BE2C (cell line): ENCODE measurements around the gene CDK8.

Experiments
- DNase-seq: peaks from one replicate; pipeline ENCODE4 v3.0.0-alpha.2; 2020
- H3K27me3 ChIP-seq: fragments of 250-450 bp; sonication (Bioruptor Pico); 2 replicates; pipeline ENCODE4 v1.5.1; 2020; ENCODE audit warnings: mild to moderate bottlenecking
- H3K36me3 ChIP-seq: fragments of 250-450 bp; sonication (Bioruptor Pico); 2 replicates; pipeline ENCODE4 v1.5.1; 2020; ENCODE audit warnings: mild to moderate bottlenecking
- H3K4me1 ChIP-seq: fragments of 250-450 bp; sonication (Bioruptor Pico); 2 replicates; pipeline ENCODE4 v1.5.1; 2020
- H3K4me3 ChIP-seq: 2 replicates; pipeline ENCODE4 v1.5.1; 2011; ENCODE audit warnings: low read depth, low read length
- H3K9me3 ChIP-seq: fragments of 250-450 bp; sonication (Bioruptor Pico); 2 replicates; pipeline ENCODE4 v1.5.1; 2020
- CTCF ChIP-seq: IDR thresholded peaks from 2 replicates; pipeline ENCODE4 v1.5.1; 2012; ENCODE audit warnings: mild to moderate bottlenecking, low read depth, low read length

CDK8 gene

GRCh38 chr13:26255691-26256277 lies 1.9 kb downstream of the CDK8 start:
- TF ChIP-seq CTCF: peak; percentile 46
- no peaks in the 10 kb centered on the region for H3K36me3 ChIP-seq
- H3K9me3 ChIP-seq: no peaks in the 10 kb centered on the region
- DNase-seq: peak; percentile 14
- H3K27me3 ChIP-seq: no peaks in the 10 kb centered on the region
- H3K4me3 ChIP-seq: peak overlapping the region; percentile 87
- peaks cover 6% of the 10 kb centered on the region; the same call in 1 of the 2 replicates for H3K4me1 ChIP-seq

GRCh38 chr13:26257049-26257448 lies 3.1 kb downstream of the CDK8 start:
- Histone ChIP-seq H3K4me3 (peak overlapping the region; percentile 87; the same call in 1 of the 2 replicates), H3K4me1 (peaks cover 6% of the 10 kb centered on the region; the same call in 1 of the 2 replicates), H3K36me3 (no peaks in the 10 kb centered on the region), H3K27me3 (no peaks in the 10 kb centered on the region), H3K9me3 (no peaks in the 10 kb centered on the region)
- no peak for TF ChIP-seq CTCF
- no peak for DNase-seq

GRCh38 chr13:26259634-26260033 lies 5.7 kb downstream of the CDK8 start:
- H3K36me3 ChIP-seq: no peaks in the 10 kb centered on the region
- no peak for TF ChIP-seq CTCF
- H3K9me3 ChIP-seq: no peaks in the 10 kb centered on the region
- DNase-seq: no peak
- peaks cover 6% of the 10 kb centered on the region; the same call in 1 of the 2 replicates for H3K4me1 ChIP-seq
- H3K4me3 ChIP-seq: no peak overlapping the region
- no peaks in the 10 kb centered on the region for H3K27me3 ChIP-seq

GRCh38 chr13:26262156-26262555 lies 8.2 kb downstream of the CDK8 start:
- DNase-seq: no peak
- H3K4me1 ChIP-seq: peaks cover 8% of the 10 kb centered on the region; the same call in 1 of the 2 replicates
- no peaks in the 10 kb centered on the region for H3K27me3 ChIP-seq
- H3K36me3 ChIP-seq: no peaks in the 10 kb centered on the region
- TF ChIP-seq CTCF: no peak
- H3K4me3 ChIP-seq: no peak overlapping the region
- H3K9me3 ChIP-seq: no peaks in the 10 kb centered on the region

- Histone ChIP-seq H3K36me3 (no peaks in the 10 kb centered on the region), H3K27me3 (no peaks in the 10 kb centered on the region), H3K9me3 (no peaks in the 10 kb centered on the region), H3K4me1 (peaks cover 6% of the 10 kb centered on the region), H3K4me3 (no peak overlapping the region)
- no peak for TF ChIP-seq CTCF
- DNase-seq: no peak
Observed at GRCh38 chr13:26266311-26266710, 12.4 kb downstream of the CDK8 start.

GRCh38 chr13:26270707-26271106 lies 16.8 kb downstream of the CDK8 start:
- TF ChIP-seq CTCF: no peak
- no peak for DNase-seq
- H3K4me3 ChIP-seq: no peak overlapping the region

More at GRCh38 chr13:26270707-26271106, 16.8 kb downstream of the CDK8 start:
- H3K27me3 ChIP-seq: no peaks in the 10 kb centered on the region
- H3K9me3 ChIP-seq: no peaks in the 10 kb centered on the region
- H3K36me3 ChIP-seq: no peaks in the 10 kb centered on the region
- H3K4me1 ChIP-seq: peaks cover 11% of the 10 kb centered on the region
